OCI-LY3 (cell line): ENCODE measurements around the gene HOXC11.
A peak's percentile ranks its signal among the peaks of the same experiment; 100 is the strongest.

Source experiments
- H2AFZ ChIP-seq: fragments of 200-600, 300-600 bp; shearing (Covaris generic); 2 replicates; pipeline ENCODE4 v1.6.0; 2014; ENCODE audit warnings: antibody characterized with exemption, low read depth, low read length
- H3K27ac ChIP-seq: fragments of 200-600, 300-600 bp; sonication (generic); 2 replicates; pipeline ENCODE4 v1.5.1; 2014; ENCODE audit warnings: mild to moderate bottlenecking, low read length, moderate library complexity, mixed read lengths
- H3K27me3 ChIP-seq: fragments of 200-600, 300-600 bp; sonication (generic); 2 replicates; pipeline ENCODE4 v1.6.1; 2014; ENCODE audit warnings: low read depth, low read length, mixed read lengths
- H3K36me3 ChIP-seq: fragments of 200-600, 300-600 bp; sonication (generic); replicated peaks from 2 replicates; pipeline ENCODE3; 2014; ENCODE audit warnings: low read depth, low read length, mixed read lengths
- H3K4me1 ChIP-seq: fragments of 300-600, 200-600 bp; sonication (generic); 2 replicates; pipeline ENCODE4 v1.6.1; 2014; ENCODE audit warnings: low read length, mixed read lengths
- H3K4me2 ChIP-seq: fragments of 200-600, 300-600 bp; sonication (generic); 2 replicates; pipeline ENCODE4 v1.6.1; 2014; ENCODE audit warnings: low read length, mixed read lengths
- H3K4me3 ChIP-seq: fragments of 300-600, 200-600 bp; sonication (generic); 2 replicates; pipeline ENCODE4 v1.5.1; 2014; ENCODE audit warnings: antibody characterized with exemption, mild to moderate bottlenecking, low read length, moderate library complexity
- H3K79me2 ChIP-seq: fragments of 300-600, 200-600 bp; shearing (Covaris generic); 2 replicates; pipeline ENCODE4 v1.6.1; 2014; ENCODE audit warnings: mild to moderate bottlenecking, low read length, mixed read lengths
- H3K9ac ChIP-seq: fragments of 300-600, 200-600 bp; shearing (Covaris generic); 2 replicates; pipeline ENCODE4 v1.6.0; 2014; ENCODE audit warnings: mild to moderate bottlenecking, low read length, moderate library complexity
- H3K9me3 ChIP-seq: fragments of 200-600, 300-600 bp; shearing (Covaris generic); 2 replicates; pipeline ENCODE4 v1.6.1; 2014; ENCODE audit warnings: low read length, mixed read lengths; ENCODE audit not compliant: insufficient read depth
- H4K20me1 ChIP-seq: fragments of 200-600, 300-600 bp; sonication (generic); 2 replicates; pipeline ENCODE4 v1.6.1; 2016; ENCODE audit warnings: low read length, mixed read lengths; ENCODE audit not compliant: insufficient read depth
- EZH2phosphoT487 ChIP-seq: fragments of 200-600 bp; shearing (Covaris generic); IDR thresholded peaks from 2 replicates; pipeline ENCODE4 v1.6.1; 2018; ENCODE audit warnings: antibody characterized with exemption, mixed run types, low read depth
- TF ChIP-seq, protein P1 (sequence below): fragments of 200-600, 300-600 bp; sonication (generic); IDR thresholded peaks from 2 replicates; pipeline ENCODE4 v1.5.1; 2014; ENCODE audit warnings: antibody characterized with exemption, low read length, low read depth

The HOXC11 gene

DNA sequence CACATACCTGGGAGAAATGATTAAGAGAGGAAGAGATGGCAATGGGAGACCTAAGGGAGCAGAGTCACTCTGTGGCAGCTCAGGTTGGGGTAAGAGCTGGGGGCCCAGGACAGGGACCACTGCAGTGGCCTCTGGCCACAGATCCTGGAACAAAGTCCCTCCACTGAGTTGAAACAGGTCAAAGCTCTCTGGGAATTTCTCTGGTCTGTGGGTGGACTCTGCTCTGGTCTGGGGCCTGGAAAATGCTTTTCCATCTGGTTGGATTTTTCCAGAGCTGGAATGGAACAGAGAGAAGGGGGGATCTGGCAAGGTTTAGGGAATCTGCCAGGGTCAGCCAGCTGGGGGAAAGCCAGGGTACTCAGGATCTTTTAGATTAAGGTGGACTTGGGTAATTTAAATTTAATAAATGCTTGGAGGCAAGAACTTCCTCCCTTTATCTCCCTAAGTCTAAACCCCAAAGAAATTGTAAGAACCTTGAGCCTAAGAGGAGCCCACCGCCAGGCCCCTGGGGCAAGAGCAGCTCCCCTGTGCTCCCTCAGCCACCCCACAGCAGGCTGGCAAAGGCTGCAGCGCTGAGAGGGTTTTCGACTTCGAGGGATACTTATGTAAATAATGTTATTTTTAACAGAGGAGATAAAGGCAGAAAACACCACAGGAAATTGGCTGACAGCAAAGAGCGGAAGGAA is 15.8 kb downstream of the HOXC11 start:
- Histone ChIP-seq H3K27me3 (0 out of 2 replicates have a peak, but pooled peaks cover 8% of the 10 kb centered on the region), H3K27ac (peak overlapping the region; percentile 58), H4K20me1 (no peaks in the 10 kb centered on the region), H3K36me3 (no peaks in the 10 kb centered on the region), H2AFZ (no peak overlapping the region), H3K79me2 (no peaks in the 10 kb centered on the region), H3K4me2 (peak overlapping the region; percentile 99), H3K9me3 (no peaks in the 10 kb centered on the region), H3K4me3 (peak overlapping the region; percentile 77), H3K9ac (peak overlapping the region; percentile 31), H3K4me1 (peaks cover 75% of the 10 kb centered on the region)
- TF ChIP-seq, protein P1, sequence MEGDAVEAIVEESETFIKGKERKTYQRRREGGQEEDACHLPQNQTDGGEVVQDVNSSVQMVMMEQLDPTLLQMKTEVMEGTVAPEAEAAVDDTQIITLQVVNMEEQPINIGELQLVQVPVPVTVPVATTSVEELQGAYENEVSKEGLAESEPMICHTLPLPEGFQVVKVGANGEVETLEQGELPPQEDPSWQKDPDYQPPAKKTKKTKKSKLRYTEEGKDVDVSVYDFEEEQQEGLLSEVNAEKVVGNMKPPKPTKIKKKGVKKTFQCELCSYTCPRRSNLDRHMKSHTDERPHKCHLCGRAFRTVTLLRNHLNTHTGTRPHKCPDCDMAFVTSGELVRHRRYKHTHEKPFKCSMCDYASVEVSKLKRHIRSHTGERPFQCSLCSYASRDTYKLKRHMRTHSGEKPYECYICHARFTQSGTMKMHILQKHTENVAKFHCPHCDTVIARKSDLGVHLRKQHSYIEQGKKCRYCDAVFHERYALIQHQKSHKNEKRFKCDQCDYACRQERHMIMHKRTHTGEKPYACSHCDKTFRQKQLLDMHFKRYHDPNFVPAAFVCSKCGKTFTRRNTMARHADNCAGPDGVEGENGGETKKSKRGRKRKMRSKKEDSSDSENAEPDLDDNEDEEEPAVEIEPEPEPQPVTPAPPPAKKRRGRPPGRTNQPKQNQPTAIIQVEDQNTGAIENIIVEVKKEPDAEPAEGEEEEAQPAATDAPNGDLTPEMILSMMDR = no peak
- TF ChIP-seq EZH2phosphoT487 = no peak

DNA sequence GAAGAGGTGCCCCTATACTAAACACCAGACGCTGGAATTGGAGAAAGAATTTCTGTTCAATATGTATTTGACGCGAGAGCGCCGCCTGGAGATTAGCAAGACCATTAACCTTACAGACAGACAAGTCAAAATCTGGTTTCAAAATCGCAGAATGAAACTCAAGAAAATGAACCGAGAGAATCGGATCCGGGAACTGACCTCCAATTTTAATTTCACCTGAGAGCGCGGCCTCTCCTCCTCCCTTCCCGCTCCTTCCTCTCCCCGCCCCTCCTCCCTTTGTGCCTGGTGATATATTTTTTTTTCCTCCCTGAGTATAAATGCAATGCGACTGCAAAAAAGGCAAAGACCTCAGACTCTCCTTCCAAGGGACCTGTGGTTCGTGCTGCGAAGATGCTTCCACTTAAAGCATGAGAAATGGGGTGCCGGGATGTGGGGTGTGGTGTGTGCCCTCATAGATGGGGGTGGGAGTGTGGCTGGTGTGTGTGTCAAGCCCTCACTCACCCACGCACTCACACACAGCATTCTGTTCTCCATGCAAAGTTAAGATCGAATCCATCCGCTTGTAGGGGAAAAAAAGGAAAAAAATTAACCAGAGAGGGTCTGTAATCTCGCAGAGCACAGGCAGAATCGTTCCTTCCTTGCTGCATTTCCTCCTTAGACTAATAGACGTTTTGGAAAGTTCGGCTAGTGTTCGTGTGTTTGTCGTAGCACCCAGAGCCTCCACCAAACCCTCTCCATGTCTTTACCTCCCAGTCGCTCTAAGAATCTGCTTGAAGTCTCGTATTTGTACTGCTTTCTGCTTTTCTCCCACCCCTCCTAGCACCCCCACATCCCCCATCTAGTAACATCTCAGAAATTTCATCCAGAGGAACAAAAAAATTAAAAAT is 16.5 kb downstream of the HOXC11 start:
- Histone ChIP-seq H3K4me3 (peak overlapping the region; percentile 77), H2AFZ (no peak overlapping the region)

DNA sequence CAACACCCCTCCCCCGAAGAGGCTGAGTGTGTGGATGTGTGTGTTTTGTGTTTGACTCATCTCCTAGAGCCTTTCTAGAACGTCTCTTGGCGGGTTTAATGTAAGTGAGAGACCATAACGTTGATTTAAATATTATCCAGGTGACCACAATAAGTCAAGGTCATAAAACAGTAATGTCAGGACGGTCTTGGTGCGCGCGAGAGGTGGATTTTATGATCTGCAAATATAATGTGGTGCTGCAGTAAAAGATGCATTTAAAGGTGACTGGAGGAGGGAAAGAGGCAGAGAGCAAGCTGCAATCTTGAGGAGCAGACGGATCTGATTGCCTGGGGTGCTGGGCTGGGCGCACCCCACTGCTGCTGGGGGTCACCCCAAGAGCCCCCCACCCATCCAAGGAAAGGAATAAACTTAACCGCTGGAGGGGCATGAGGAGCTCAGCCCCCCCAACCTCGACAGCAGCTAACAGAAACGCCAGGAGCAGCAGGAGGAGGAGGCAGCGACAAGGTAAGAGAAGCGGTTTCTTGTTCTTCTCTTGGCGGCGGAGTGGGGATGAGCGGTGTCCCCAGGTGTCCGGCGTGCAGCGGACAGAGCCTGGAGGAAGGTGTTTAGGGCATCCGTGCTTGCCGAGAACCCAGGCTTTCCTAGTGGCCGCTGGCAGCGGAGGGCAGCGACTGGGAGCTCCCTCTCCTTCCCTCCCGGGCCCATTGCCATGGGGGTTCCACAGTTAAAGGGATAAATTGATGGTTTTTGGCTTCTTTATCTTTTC is 17.6 kb downstream of the HOXC11 start:
- peak overlapping the region; percentile 66 for H3K9ac ChIP-seq
- no peaks in the 10 kb centered on the region for H4K20me1 ChIP-seq
- H3K4me3 ChIP-seq = peak overlapping the region; percentile 77
- H3K4me1 ChIP-seq = peaks cover 67% of the 10 kb centered on the region
- no peak overlapping the region for H3K27ac ChIP-seq
- no peaks in the 10 kb centered on the region for H3K9me3 ChIP-seq
- no peaks in the 10 kb centered on the region for H3K36me3 ChIP-seq
- no peaks in the 10 kb centered on the region for H3K79me2 ChIP-seq
- H3K27me3 ChIP-seq = 0 out of 2 replicates have a peak, but pooled peaks cover 8% of the 10 kb centered on the region
- no peak for TF ChIP-seq EZH2phosphoT487
- TF ChIP-seq, protein P1 = no peak
- H3K4me2 ChIP-seq = peak overlapping the region; percentile 99
- H2AFZ ChIP-seq = no peak overlapping the region

More for the DNA sequence above, 16.5 kb downstream of the HOXC11 start:
- Histone ChIP-seq H3K27ac (peak overlapping the region; percentile 66), H3K4me2 (peak overlapping the region; percentile 99), H3K9ac (peak overlapping the region; percentile 66), H4K20me1 (no peaks in the 10 kb centered on the region), H3K27me3 (0 out of 2 replicates have a peak, but pooled peaks cover 8% of the 10 kb centered on the region), H3K36me3 (no peaks in the 10 kb centered on the region), H3K79me2 (no peaks in the 10 kb centered on the region), H3K4me1 (peaks cover 69% of the 10 kb centered on the region), H3K9me3 (no peaks in the 10 kb centered on the region)
- no peak for TF ChIP-seq EZH2phosphoT487
- TF ChIP-seq, protein P1 = peak; percentile 79
